ENCODE results near the gene CDKN1B.

The CDKN1B gene

DNA sequence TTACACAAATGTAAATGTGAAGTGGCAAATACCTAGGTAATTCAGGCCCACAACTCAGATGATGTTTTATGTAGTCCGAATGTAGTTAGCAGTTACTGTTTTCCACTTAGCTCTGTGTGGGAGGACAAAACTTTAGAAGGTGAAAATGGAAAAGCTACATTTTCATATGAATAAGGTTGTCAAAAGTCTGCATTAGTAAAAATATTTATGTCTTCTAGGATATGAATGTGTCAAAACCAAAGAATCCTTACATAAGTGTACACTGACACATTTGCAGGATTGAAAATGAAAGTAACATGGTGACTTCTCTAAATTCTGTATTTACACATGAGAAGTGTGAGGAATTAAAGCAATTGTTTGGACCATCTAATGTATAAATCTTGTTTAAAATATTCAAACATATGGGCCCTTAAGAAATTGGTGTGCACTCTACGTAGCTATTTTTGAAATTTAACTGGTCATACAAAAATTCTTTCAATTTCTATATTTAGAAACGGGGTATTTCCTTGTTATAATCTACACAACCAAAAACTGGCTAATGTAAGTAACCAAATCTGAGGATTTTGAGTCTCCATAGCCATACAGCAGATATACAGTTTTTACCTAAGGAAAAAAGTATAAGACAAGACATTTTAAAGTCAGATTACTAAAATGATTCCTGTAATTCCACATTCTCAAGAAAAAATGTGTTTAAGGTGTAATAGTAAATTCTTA is 5.4 kb downstream of the CDKN1B start:
- no peak for DNase-seq (ENCODE audit: low read depth)
- peak overlapping the region; percentile 98 for H3K4me3 ChIP-seq (ENCODE audit: low read length)
- TF ChIP-seq CTCF (conservative IDR thresholded peaks at IDR 0.05; ENCODE audit: low read depth, low read length): no peak

- peak overlapping the region; percentile 98 for H3K4me3 ChIP-seq (ENCODE audit: low read length)
- TF ChIP-seq CTCF (conservative IDR thresholded peaks at IDR 0.05; ENCODE audit: low read depth, low read length): no peak
- DNase-seq (ENCODE audit: low read depth): no peak
Measured at GRCh38 chr12:12723149-12723680, 6.0 kb downstream of the CDKN1B start.

DNA sequence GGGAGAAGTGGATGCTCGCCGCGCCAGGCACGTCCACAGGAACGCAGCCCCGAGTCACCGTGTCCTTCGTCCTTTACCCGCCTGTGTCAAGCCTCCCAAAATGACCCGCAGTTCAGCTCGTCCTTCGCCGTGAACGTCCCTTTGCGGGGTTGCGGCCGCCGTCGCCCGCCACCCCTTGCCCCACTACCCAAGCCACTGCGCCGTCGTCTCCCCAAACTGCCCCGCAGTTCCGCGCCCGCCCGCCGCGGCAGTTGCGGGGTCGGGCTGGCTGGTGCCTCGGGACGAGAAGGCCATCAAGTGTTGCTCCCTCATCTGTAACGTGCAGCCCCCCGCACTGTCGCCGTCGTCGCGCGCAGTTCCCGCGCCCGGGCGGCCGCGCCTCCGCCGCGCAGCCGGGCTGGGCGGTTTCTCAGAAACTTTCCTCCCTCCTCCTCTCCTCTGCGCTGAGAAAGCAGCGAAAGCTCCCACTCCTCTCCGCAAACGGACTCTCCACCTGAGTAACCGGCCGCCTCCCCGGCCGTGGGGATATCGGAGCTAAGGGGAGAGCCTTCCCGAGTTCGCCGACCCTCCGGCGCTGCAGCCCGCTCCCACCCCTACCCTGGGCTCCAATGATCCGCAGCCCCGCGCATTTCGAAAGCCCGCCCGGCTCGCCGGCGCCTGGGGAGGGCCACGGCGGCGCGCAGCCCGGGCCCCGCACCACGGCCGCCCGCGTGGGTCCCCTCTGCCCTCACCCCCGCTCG is 6.7 kb downstream of the CDKN1B start:
- no peak for TF ChIP-seq CTCF (conservative IDR thresholded peaks at IDR 0.05; ENCODE audit: low read depth, low read length)
- H3K4me3 ChIP-seq (ENCODE audit: low read length): peak overlapping the region; percentile 98
- DNase-seq (ENCODE audit: low read depth): no peak

DNA sequence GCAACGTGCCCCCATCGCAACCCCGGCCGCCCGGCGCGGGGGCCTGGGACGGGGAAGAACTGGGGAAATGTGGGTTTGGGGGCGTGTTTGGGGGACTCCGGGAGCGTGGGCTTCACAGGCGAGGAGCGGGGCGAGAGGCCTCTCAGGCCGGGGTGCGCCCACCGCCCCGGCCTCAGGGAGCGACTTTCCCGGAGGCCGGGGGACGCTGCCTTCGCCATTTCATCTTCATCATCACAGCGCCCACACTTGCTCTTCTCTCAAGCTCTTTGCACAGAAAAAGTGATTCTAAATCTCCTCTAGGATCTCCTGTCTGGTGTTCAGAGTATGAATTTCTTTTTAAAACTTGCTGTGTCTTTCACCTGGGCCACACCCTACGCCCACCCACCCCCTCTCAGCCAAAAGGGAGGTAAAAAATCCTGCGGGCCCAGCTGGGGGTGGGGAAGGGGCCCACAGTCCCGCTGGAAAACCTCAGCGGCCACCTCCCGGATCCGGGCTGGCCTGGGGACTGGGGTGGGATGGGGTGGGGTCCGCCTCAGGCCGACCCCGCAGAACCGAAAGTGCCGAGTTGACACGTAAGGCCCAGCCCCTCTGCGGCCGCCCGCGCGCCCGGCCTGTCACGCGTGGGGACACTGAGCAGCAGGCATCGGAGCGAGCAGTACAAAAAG is 7.4 kb downstream of the CDKN1B start:
- H3K4me3 ChIP-seq (ENCODE audit: low read length): peak overlapping the region; percentile 98
- TF ChIP-seq CTCF (conservative IDR thresholded peaks at IDR 0.05; ENCODE audit: low read depth, low read length): no peak
- DNase-seq (ENCODE audit: low read depth): no peak

DNA sequence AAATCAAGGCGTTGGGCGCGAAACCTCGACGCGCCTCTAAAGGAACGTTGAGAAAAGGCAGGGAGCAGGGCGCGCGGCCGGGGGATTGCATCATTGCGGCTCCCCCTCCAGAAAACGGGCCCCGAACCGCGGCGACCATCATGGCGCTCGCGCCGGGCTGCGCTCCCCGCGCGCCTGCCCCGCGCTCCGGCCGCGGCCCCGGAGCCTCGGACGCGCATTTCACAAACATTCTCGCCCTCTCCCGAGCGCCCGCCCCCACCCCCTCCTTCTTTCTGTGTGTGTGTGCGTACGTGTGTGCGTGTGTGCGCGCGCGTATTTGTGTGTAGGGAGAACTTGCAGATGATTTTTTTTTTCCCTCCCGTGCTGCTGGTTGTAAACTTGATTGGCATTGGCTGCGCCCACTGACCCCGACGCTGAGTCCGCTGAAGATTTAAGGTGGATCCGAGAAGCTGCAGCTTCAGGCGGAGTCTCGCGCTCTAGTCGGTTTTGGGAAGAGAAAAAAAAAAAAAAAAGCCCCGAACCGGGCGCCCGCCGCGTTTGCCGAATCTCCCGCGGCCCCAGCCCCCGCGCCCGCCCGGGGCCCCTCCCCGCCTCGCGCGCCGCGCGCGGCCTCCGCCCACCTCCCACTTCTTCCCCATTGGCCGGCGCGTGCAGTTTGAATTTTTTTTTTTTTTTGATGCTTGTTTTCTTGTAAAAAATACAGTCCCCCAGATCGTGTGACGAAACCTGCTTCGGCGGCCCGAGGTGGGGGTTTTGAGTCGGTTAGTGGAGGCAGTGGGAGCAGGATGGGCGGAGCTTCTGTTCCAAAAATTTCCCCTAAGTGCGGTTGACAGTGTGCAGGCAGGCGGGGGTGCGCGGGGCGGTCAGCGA is 8.2 kb downstream of the CDKN1B start:
- H3K4me3 ChIP-seq (ENCODE audit: low read length): peak overlapping the region; percentile 98
- peak; percentile 98 for DNase-seq (ENCODE audit: low read depth)
- TF ChIP-seq CTCF (conservative IDR thresholded peaks at IDR 0.05; ENCODE audit: low read depth, low read length): no peak

DNA sequence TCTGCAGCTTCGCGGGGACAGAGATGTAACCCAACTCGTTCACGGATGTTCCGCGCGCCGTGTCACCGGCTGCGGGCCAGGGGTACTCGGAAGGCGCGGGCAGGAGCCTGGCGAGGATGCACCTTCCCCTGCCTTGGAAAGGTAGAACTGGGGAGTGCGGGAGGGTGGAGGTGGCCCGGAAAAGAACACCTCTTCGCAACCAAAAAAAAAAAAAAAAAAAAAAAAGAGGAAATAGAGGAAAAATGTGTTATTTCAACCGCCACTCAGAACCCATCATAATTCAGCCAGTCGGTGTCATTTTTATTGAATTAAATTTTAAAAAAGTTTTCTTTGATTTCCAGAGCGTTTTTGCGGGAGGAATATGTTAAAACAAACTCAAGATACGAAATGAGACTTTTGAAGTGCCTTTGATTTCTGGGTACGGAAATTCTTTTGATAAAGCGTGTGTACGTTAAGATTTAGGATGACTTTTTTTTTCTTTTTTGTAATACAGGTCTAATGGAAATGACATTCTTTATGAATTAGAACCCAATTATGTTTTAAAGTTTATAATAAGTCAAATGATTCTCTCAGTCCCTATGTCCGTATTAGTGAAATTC is 8.9 kb downstream of the CDKN1B start:
- DNase-seq (ENCODE audit: low read depth): no peak
- TF ChIP-seq CTCF (conservative IDR thresholded peaks at IDR 0.05; ENCODE audit: low read depth, low read length): no peak
- H3K4me3 ChIP-seq (ENCODE audit: low read length): peak overlapping the region; percentile 98

Measured in retinal pigment epithelial cell (primary cell).